Aortic smooth muscle cell (primary cell): ENCODE results near the gene NUP93. TPM values are rescaled to one million over a fixed set of nuclear protein-coding genes. Genes with fewer than 3 reads are reported as not detected.

Experiments
- total RNA-seq: library from RNA; depleted of rRNA; stranded (reverse); fragments of >200 nt; gene quantifications from 2 replicates; pipeline ENCODE4 v1.2.3, GENCODE V29; 2014

The NUP93 gene
- total RNA-seq: 46.0 and 61.3 TPM in 2 replicates

DNA sequence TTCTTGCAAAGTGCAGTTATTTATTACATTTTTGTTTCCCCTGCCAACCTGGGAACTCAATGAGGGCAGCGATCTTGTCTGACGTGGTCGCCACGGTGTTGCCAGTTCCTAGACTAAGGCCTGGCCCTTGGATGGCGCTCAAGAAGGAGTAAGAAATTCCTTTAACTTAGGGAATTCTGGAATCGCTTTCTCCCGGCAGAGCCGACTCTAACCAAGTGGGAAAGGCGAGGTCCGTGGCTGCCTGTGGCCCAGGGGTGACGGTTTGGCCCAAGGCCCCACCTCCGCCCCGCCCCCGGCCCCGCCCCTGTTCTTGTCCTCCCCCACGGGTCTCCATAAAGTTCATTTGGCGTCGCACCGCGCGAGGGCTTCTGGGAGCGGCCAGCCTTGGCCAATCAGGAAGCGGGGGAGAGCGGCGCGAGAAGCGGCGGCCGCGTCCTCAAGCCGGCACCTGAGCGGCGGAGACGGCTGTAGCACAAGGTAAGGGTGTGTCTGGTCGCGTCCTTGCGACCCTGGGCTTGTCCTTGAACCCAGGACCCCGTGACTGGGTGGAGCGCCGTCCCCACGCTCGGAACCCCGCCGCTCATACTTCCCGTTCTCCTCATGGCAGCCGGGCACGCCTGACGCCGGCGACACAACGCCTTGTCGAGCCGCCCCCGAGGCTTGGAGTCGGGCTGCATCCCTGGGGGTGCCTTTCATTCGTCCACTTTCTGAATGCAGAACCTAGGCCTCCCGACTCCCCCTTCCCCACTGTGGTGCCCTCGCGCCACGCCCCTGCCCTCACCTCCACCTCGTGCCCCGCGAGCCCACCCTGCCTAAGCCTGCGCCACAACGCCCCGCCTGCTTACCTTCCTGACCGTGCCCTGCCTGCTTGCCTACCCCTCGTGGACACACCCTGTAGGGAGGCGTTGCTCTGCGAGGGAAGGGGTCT, at the start of gene NUP93:
Gene NUP93, plus strand, starts transcription at position 395 of the 928 bp plus-strand sequence. CDS start 18,119 bp downstream, outside the sequence.

GRCh38 chr16:56681939-56682702, 47.8 kb upstream of the NUP93 start, which contains the start of gene MT1X:
Gene MT1X, plus strand, starts transcription at chr16:56682470. Its CDS starts 71 bp downstream, at chr16:56682541.

DNA sequence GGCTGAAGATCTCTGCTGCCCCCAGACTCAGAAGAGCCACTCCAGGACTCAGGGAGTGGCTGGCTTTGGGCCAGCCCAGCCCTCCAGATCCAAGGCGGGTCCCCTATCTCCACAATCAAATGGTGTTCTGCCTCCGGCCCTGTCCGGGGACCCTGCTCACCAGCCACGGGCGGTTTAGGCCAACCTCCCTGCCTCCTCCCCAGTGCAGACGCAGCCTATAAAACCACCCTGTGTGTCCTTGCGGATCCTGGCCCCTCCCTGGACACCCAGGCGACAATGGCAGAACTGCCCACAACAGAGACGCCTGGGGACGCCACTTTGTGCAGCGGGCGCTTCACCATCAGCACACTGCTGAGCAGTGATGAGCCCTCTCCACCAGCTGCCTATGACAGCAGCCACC, 135.0 kb downstream of the NUP93 start, which contains the start of gene SLC12A3:
Gene SLC12A3, plus strand, starts transcription at position 248 of the 400 bp plus-strand sequence. Its CDS starts 29 bp downstream, at position 277.

Other genes starting within 250 kb of the NUP93 start
- gene BBS2, start 210.1 kb upstream of the NUP93 start, total RNA-seq: 64.7 and 65.5 TPM in 2 replicates
- gene MT4, start 165.1 kb upstream of the NUP93 start, total RNA-seq: not detected in 2 replicates
- not detected in 2 replicates for gene MT3, start 140.6 kb upstream of the NUP93 start, total RNA-seq
- gene MT2A, start 121.5 kb upstream of the NUP93 start, total RNA-seq: 56.0 and 84.2 TPM in 2 replicates
- 78.0 and 90.1 TPM in 2 replicates for gene MT1E, start 104.3 kb upstream of the NUP93 start, total RNA-seq
- 1.1 and 2.0 TPM in 2 replicates for gene MT1M, start 97.5 kb upstream of the NUP93 start, total RNA-seq
- gene MT1A, start 91.5 kb upstream of the NUP93 start, total RNA-seq: 0.44 TPM in 1 of 2 replicates, not detected in the other
- not detected in 2 replicates for gene MT1B, start 78.2 kb upstream of the NUP93 start, total RNA-seq
- gene MT1F, start 72.2 kb upstream of the NUP93 start, total RNA-seq: 0.19 and 0.79 TPM in 2 replicates
- gene MT1G, start 62.1 kb upstream of the NUP93 start, total RNA-seq: not detected in 2 replicates
- gene MT1H, start 60.3 kb upstream of the NUP93 start, total RNA-seq: not detected in 2 replicates
- 8.8 and 14.4 TPM in 2 replicates for gene MT1X, start 47.7 kb upstream of the NUP93 start, total RNA-seq
- gene SLC12A3, start 135.1 kb downstream of the NUP93 start, total RNA-seq: not detected in 2 replicates
- 55.5 and 96.3 TPM in 2 replicates for gene HERPUD1, start 202.0 kb downstream of the NUP93 start, total RNA-seq
- gene CETP, start 231.8 kb downstream of the NUP93 start, total RNA-seq: not detected in 2 replicates